K562 (cell line): Measurements from ENCODE around the gene SUGP1. TPM values are rescaled to one million over a fixed set of nuclear protein-coding genes. Genes with fewer than 3 reads are reported as not detected.

Experiments used
- ATAC-seq: fragments of 200-7000 bp; cut with Tn5 transposase; 3 replicates; pipeline ENCODE4 v1.9.1; 2020; ENCODE audit warnings: moderate library complexity
- BruUV-seq: library from RNA; stranded (reverse); fragments of 400-500 nt; replicated peaks from 2 replicates; lab custom pipeline; 2021; lab: Mats Ljungman, UMichigan
- CTCF ChIA-PET: fragments of 300-600 bp; formaldehyde crosslinking; extraction: SDS; loops from one replicate; lab custom pipeline; 2021; ENCODE audit warnings: low intra/inter-chr PET ratio; lab: Yijun Ruan, JAX
- POLR2A ChIA-PET: fragments of 300-600, 350-650 bp; sonication (Branson Sonifier 250); formaldehyde crosslinking; extraction: SDS; loops from one replicate; lab custom pipeline; 2021; ENCODE audit warnings: antibody characterized with exemption, inconsistent platforms; lab: Yijun Ruan, JAX
- DNase-seq, 4 experiments: peaks; one replicate each; pipeline versions ENCODE4 v3.0.0 to v3.0.0-alpha.2; 2011 to 2018; ENCODE audit warnings: low spot score in 3 of 4, mixed read lengths in 3 of 4; ENCODE audit errors: extremely low read depth in 1 of 4
- FAIRE-seq: peaks from 2 replicates; lab custom pipeline; 2011; peaks lifted over from hg19 to GRCh38; lab: Jason Lieb, UNC
- H2AFZ ChIP-seq: 2 replicates; pipeline ENCODE4 v1.6.0; 2011; ENCODE audit warnings: low read depth, low read length, control low read depth, inconsistent platforms
- H3K27ac ChIP-seq: fragments of 200-600 bp; 3 replicates; pipeline ENCODE4 v1.8.0; 2011; ENCODE audit warnings: low read depth, mild to moderate bottlenecking, control low read depth, inconsistent platforms, low read length, moderate library complexity, mixed read lengths; ENCODE audit errors: extremely low read depth
- H3K27me3 ChIP-seq, 2 experiments: fragments of 300-600 bp in 1 of 2; 2 replicates in 1 of 2; 3 replicates in 1 of 2; pipeline versions ENCODE4 v1.6.0 to v1.8.0; 2011; ENCODE audit warnings: inconsistent platforms in 2 of 2, low read length in 2 of 2, mild to moderate bottlenecking in 1 of 2, mixed read lengths in 1 of 2, moderate library complexity in 1 of 2; ENCODE audit not compliant: control insufficient read depth in 2 of 2, insufficient read depth in 2 of 2
- H3K36me3 ChIP-seq: fragments of 300-600 bp; 3 replicates; pipeline ENCODE4 v1.8.0; 2011; ENCODE audit warnings: mild to moderate bottlenecking, low read length, inconsistent platforms; ENCODE audit not compliant: control insufficient read depth, insufficient read depth
- H3K4me1 ChIP-seq, 2 experiments: fragments of 200-600 bp in 1 of 2; replicated peaks in 1 of 2; 2 replicates in 1 of 2; 3 replicates in 1 of 2; pipeline versions ENCODE4 v1.5.1 to v1.8.0; 2011; ENCODE audit warnings: inconsistent platforms in 2 of 2, low read length in 2 of 2, mild to moderate bottlenecking in 1 of 2, mixed read lengths in 1 of 2, moderate library complexity in 1 of 2; ENCODE audit not compliant: control insufficient read depth in 2 of 2, insufficient read depth in 2 of 2
- H3K4me2 ChIP-seq: 2 replicates; pipeline ENCODE4 v1.6.1; 2011; ENCODE audit warnings: low read length, control low read depth, inconsistent platforms, mixed read lengths; ENCODE audit not compliant: insufficient read depth
- H3K4me3 ChIP-seq: fragments of 200-600 bp; sonication (generic), shearing (Covaris generic); 2 replicates; pipeline ENCODE4 v1.5.1; 2016; ENCODE audit warnings: control low read depth, inconsistent platforms
- H3K79me2 ChIP-seq: fragments of 200-600 bp; 3 replicates; pipeline ENCODE4 v1.8.0; 2011; ENCODE audit warnings: low read length, inconsistent platforms; ENCODE audit not compliant: control insufficient read depth, insufficient read depth
- H3K9ac ChIP-seq, 2 experiments: 2 replicates each; pipeline versions ENCODE4 v1.6.0 to v1.6.1; 2011; ENCODE audit warnings: low read depth in 2 of 2, low read length in 2 of 2, control low read depth in 1 of 2, inconsistent platforms in 1 of 2, mild to moderate bottlenecking in 1 of 2, mixed read lengths in 1 of 2; ENCODE audit not compliant: insufficient read depth in 1 of 2
- H3K9me1 ChIP-seq: one replicate; pipeline ENCODE4 v1.6.0; 2011; ENCODE audit warnings: inconsistent platforms, mild to moderate bottlenecking, low read length, moderate library complexity; ENCODE audit not compliant: control insufficient read depth, insufficient read depth
- H3K9me3 ChIP-seq: replicated peaks from 2 replicates; pipeline ENCODE4 v1.5.1; 2011; ENCODE audit warnings: low read depth, low read length, inconsistent platforms; ENCODE audit not compliant: control insufficient read depth, insufficient read depth
- H4K20me1 ChIP-seq: replicated peaks from 2 replicates; pipeline ENCODE4 v1.6.1; 2011; ENCODE audit warnings: low read length, inconsistent platforms, mixed read lengths; ENCODE audit not compliant: control insufficient read depth, insufficient read depth
- CBFB ChIP-seq: sonication (generic); formaldehyde crosslinking; IDR thresholded peaks from 2 replicates; pipeline ENCODE4 v1.4.0; 2020; ENCODE audit warnings: mild to moderate bottlenecking, missing genetic modification reagents
- CREB3 ChIP-seq: fragments of 450-650 bp; conservative IDR thresholded peaks from 2 replicates; pipeline ENCODE4 v1.6.1; 2016; ENCODE audit warnings: missing genetic modification characterization, low read depth, mild to moderate bottlenecking, missing compliant biosample characterization, moderate library complexity
- GMEB1 ChIP-seq: fragments of 250-450 bp; sonication (Bioruptor Pico); IDR thresholded peaks from 2 replicates; pipeline ENCODE4 v1.4.0; 2020; ENCODE audit warnings: mild to moderate bottlenecking
- HLTF ChIP-seq: fragments of 450-650 bp; IDR thresholded peaks from 2 replicates; pipeline ENCODE4 v1.6.1; 2016
- POLR2AphosphoS5 ChIP-seq: IDR thresholded peaks from 2 replicates; pipeline ENCODE4 v1.6.1; 2011; ENCODE audit warnings: mild to moderate bottlenecking, low read depth, low read length, moderate library complexity; ENCODE audit not compliant: control insufficient read depth, insufficient read depth
- PTRF ChIP-seq: fragments of 450-650 bp; IDR thresholded peaks from 2 replicates; pipeline ENCODE4 v1.6.1; 2016; ENCODE audit warnings: mild to moderate bottlenecking, missing genetic modification characterization, missing compliant biosample characterization
- RAD51 ChIP-seq: fragments of 450-650 bp; IDR thresholded peaks from 2 replicates; pipeline ENCODE4 v1.7.1; 2016; ENCODE audit warnings: low read depth, mild to moderate bottlenecking, borderline replicate concordance
- RBM14 ChIP-seq: fragments of 200-400 bp; formaldehyde crosslinking; IDR thresholded peaks from 2 replicates; pipeline ENCODE4 v1.6.1; 2018; ENCODE audit warnings: low read depth, mild to moderate bottlenecking, low read length, moderate library complexity, borderline replicate concordance; ENCODE audit not compliant: insufficient read depth
- RCOR1 ChIP-seq, 2 experiments: IDR thresholded peaks; 2 replicates each; pipeline ENCODE4 v1.6.1; 2012; ENCODE audit warnings: low read depth in 2 of 2, low read length in 2 of 2, borderline replicate concordance in 1 of 2, improper control_type of control experiment in 1 of 2
- SMARCB1 ChIP-seq: IDR thresholded peaks from 2 replicates; pipeline ENCODE4 v1.6.1; 2011; ENCODE audit warnings: improper control_type of control experiment, low read depth; ENCODE audit not compliant: insufficient read length
- SOX6 ChIP-seq: fragments of 450-650 bp; IDR thresholded peaks from 2 replicates; pipeline ENCODE4 v1.6.1; 2014; ENCODE audit warnings: mild to moderate bottlenecking
- TCF7L2 ChIP-seq: fragments of 150-350 bp; IDR thresholded peaks from 2 replicates; pipeline ENCODE4 v1.6.1; 2016; ENCODE audit warnings: low read depth, mild to moderate bottlenecking, low read length, moderate library complexity
- USF1 ChIP-seq: sonication (generic); formaldehyde crosslinking; IDR thresholded peaks from 2 replicates; pipeline ENCODE4 v1.9.0; 2022; ENCODE audit warnings: mild to moderate bottlenecking, missing genetic modification reagents
- WGBS: fragments of 100-300 bp; shearing (Covaris generic); methylation state at CpG from one replicate; pipeline ENCODE4 v1.1.6; 2016; ENCODE audit warnings: low coverage, mixed read lengths; ENCODE audit not compliant: insufficient coverage; ENCODE audit errors: missing lambda C conversion rate; 5-methylcytosine and 5-hydroxymethylcytosine counted together
- in situ Hi-C: fragments of 300-500 bp; cut with MboI; formaldehyde crosslinking; loops from 4 replicates; pipeline ENCODE4 v1.15.0; 2018; ENCODE audit warnings: inconsistent platforms, mixed read lengths
- intact Hi-C: fragments of 100-400 bp; cut with micrococcal nuclease; formaldehyde crosslinking; loops from 2 replicates; pipeline ENCODE4 v1.14.2; 2022
- polyA plus RNA-seq, 8 experiments: library from polyadenylated mRNA; depleted of rRNA in 4 of 8; stranded (reverse) in 5 of 8; unstranded in 3 of 8; fragments of >200 nt; fragmentation: Nextera tagmentation in 2 of 8; fragmentation: Illumina TruSeq in 1 of 8; extraction: Ambion mirVana in 2 of 8; extraction: Trizol in 1 of 8; gene quantifications; 2 replicates each; pipeline versions ENCODE4 v1.2.1 to v1.2.3, GENCODE V29; 2011 to 2014; ENCODE audit warnings: inconsistent platforms in 1 of 8, missing spikeins in 1 of 8
- total RNA-seq, 7 experiments: library from RNA; depleted of rRNA in 6 of 7; stranded (reverse); fragments of >200 nt in 6 of 7; fragmentation: Illumina TruSeq in 2 of 7; extraction: Trizol in 2 of 7; gene quantifications; 2 replicates each; pipeline versions ENCODE4 v1.2.1 to v1.2.3, GENCODE V29; 2011 to 2021; ENCODE audit warnings: low replicate concordance in 1 of 7
- TF ChIP-seq, protein P1 (sequence below): fragments of 450-650 bp; IDR thresholded peaks from 2 replicates; pipeline ENCODE4 v1.7.1; 2018; ENCODE audit warnings: mild to moderate bottlenecking, low read depth; ENCODE audit not compliant: partially characterized antibody

SUGP1 gene
- total and polyA plus RNA-seq, 9 of the 15 experiments (the other 6 are each of a cell fraction or from before 2014, with no cell fraction given) = 1.0 to 53.3 (median 32.4) TPM

DNA sequence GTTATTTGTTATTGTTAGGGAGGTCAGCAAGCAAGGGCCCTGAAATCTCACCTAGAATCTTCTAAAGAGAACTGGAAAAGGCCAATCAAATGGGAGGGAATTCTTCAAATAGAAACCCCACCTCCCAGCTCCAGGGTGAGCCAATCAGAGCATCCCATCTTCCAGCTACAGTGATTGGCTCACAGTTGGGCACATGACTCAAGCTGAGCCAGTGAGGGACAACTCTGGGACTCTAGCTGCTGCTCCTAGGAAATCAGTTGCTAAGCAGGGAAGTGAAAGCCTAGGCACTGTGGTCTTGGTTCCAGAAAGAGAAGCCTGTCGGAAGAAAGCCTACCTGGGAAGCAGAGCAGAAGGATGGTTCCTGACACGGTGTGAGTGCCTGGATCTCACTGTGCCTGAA is 60.6 kb downstream of the SUGP1 start (continued):
- TF ChIP-seq USF1 (CRISPR knock-in tag) = peak; percentile 92
- TF ChIP-seq RAD51 = peak; percentile 85
- no peak for TF ChIP-seq RCOR1 (IDR thresholded peaks at IDR 0.05; ENCODE audit: borderline replicate concordance in 1 of 2, low read depth in 2 of 2, low read length in 2 of 2)
- no peak for TF ChIP-seq SOX6

DNA sequence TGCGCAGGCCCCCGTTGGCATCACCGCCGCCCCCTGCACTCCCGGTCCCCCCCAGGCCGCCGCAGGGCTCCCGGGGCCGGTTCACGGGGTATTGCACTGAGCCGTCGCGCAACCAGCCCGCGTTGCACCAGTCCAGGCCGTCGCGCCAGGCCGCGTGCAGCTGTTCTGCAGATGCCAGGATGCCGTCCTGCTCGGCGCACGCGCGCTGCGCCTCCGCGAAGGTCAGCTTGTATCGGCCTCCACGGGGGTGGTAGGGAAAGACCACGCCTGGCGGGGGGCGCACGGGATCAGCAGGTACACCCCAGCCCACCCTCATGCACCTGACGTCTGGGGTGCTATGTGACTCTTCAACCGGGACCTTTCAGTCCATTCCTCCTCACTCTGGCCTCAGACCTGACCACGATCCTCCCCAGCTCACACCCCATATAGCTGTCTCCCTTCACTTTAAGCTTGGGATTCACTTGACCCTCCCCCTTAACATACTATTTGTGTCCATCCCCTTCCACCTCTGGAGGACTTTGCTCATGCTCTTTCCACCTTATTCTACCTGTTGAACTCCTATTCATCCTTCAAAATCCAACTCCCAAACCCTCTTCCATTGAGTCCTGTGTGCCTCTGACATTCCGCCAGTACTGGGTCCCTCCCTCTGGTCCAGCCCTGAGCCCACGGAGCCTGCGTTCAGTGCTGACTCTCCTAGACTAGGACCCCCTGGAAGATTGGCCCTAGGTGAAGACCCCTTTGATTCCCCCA is 61.5 kb downstream of the SUGP1 start:
- H3K4me1 ChIP-seq = peaks cover 0 to 37% of the 10 kb centered on the region in 2 experiments; a peak in 3 of 5 replicates
- DNase-seq = no peak
- peaks cover 20 to 40% of the 10 kb centered on the region in 2 experiments; a peak in 4 of 5 replicates for H3K27me3 ChIP-seq
- H3K4me3 ChIP-seq = no peak overlapping the region
- BruUV-seq = no TSS peak
- H2AFZ ChIP-seq = no peak overlapping the region
- 41% methylated on average over 30 of the region's 41 CpGs for WGBS
- no peak overlapping the region for H3K9ac ChIP-seq
- intact Hi-C loops = no loop called here
- CTCF ChIA-PET = no interaction called here
- POLR2A ChIA-PET = no interaction called here
- H3K4me2 ChIP-seq = no peak overlapping the region
- H3K36me3 ChIP-seq = no peaks in the 10 kb centered on the region
- peaks cover 1% of the 10 kb centered on the region; the same call in 1 of the 2 replicates for H3K9me3 ChIP-seq
- H3K9me1 ChIP-seq = no peaks in the 10 kb centered on the region
- no peak for FAIRE-seq
- no peak for ATAC-seq
- no peak overlapping the region for H3K27ac ChIP-seq
- in situ Hi-C loops = no loop called here
- H3K79me2 ChIP-seq = no peaks in the 10 kb centered on the region
- 0 out of 2 replicates have a peak, but pooled peaks cover 7% of the 10 kb centered on the region for H4K20me1 ChIP-seq
- TF ChIP-seq RBM14 (no peak), TCF7L2 (no peak), SMARCB1 (no peak), CBFB (CRISPR knock-in tag) (no peak), CREB3 (tag) (no peak), HLTF (no peak), POLR2AphosphoS5 (no peak), PTRF (tag) (no peak), GMEB1 (CRISPR knock-in tag) (no peak)
- TF ChIP-seq, protein P1, sequence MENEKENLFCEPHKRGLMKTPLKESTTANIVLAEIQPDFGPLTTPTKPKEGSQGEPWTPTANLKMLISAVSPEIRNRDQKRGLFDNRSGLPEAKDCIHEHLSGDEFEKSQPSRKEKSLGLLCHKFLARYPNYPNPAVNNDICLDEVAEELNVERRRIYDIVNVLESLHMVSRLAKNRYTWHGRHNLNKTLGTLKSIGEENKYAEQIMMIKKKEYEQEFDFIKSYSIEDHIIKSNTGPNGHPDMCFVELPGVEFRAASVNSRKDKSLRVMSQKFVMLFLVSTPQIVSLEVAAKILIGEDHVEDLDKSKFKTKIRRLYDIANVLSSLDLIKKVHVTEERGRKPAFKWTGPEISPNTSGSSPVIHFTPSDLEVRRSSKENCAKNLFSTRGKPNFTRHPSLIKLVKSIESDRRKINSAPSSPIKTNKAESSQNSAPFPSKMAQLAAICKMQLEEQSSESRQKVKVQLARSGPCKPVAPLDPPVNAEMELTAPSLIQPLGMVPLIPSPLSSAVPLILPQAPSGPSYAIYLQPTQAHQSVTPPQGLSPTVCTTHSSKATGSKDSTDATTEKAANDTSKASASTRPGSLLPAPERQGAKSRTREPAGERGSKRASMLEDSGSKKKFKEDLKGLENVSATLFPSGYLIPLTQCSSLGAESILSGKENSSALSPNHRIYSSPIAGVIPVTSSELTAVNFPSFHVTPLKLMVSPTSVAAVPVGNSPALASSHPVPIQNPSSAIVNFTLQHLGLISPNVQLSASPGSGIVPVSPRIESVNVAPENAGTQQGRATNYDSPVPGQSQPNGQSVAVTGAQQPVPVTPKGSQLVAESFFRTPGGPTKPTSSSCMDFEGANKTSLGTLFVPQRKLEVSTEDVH = no peak
